ENCODE results near the gene UROD.

UROD gene

GRCh38 chr1:45007311-45007710 lies 4.7 kb upstream of the UROD start:
- no peak for TF ChIP-seq CTCF (IDR thresholded peaks at IDR 0.05; ENCODE audit: low read depth, low read length)
- H3K27me3 ChIP-seq = no peaks in the 10 kb centered on the region
- no peaks in the 10 kb centered on the region for H3K9me3 ChIP-seq
- no peaks in the 10 kb centered on the region for H3K36me3 ChIP-seq
- no peak for DNase-seq
- H3K4me1 ChIP-seq = peaks cover 3% of the 10 kb centered on the region; the same call in 1 of the 2 replicates
- H3K4me3 ChIP-seq (ENCODE audit: low read depth, low read length) = no peak overlapping the region

GRCh38 chr1:45008076-45008475 lies 4.0 kb upstream of the UROD start:
- no peaks in the 10 kb centered on the region for H3K27me3 ChIP-seq
- H3K4me1 ChIP-seq = peaks cover 3% of the 10 kb centered on the region; the same call in 1 of the 2 replicates
- DNase-seq = no peak
- no peaks in the 10 kb centered on the region for H3K36me3 ChIP-seq
- no peak for TF ChIP-seq CTCF (IDR thresholded peaks at IDR 0.05; ENCODE audit: low read depth, low read length)
- no peaks in the 10 kb centered on the region for H3K9me3 ChIP-seq
- no peak overlapping the region for H3K4me3 ChIP-seq (ENCODE audit: low read depth, low read length)

GRCh38 chr1:45008516-45008915 lies 3.5 kb upstream of the UROD start:
- no peaks in the 10 kb centered on the region for H3K27me3 ChIP-seq
- TF ChIP-seq CTCF (IDR thresholded peaks at IDR 0.05; ENCODE audit: low read depth, low read length) = no peak
- H3K9me3 ChIP-seq = no peaks in the 10 kb centered on the region
- no peak overlapping the region for H3K4me3 ChIP-seq (ENCODE audit: low read depth, low read length)
- no peaks in the 10 kb centered on the region for H3K36me3 ChIP-seq
- H3K4me1 ChIP-seq = peaks cover 3% of the 10 kb centered on the region; the same call in 1 of the 2 replicates
- DNase-seq = no peak

- H3K9me3 ChIP-seq = no peaks in the 10 kb centered on the region
- no peak overlapping the region for H3K4me3 ChIP-seq (ENCODE audit: low read depth, low read length)
- peaks cover 3% of the 10 kb centered on the region; the same call in 1 of the 2 replicates for H3K4me1 ChIP-seq
- TF ChIP-seq CTCF (IDR thresholded peaks at IDR 0.05; ENCODE audit: low read depth, low read length) = no peak
- no peaks in the 10 kb centered on the region for H3K36me3 ChIP-seq
- no peaks in the 10 kb centered on the region for H3K27me3 ChIP-seq
- DNase-seq = no peak
These were observed 2.7 kb upstream of the UROD start for GRCh38 chr1:45009296-45009865.

- no peaks in the 10 kb centered on the region for H3K36me3 ChIP-seq
- peaks cover 3% of the 10 kb centered on the region; the same call in 1 of the 2 replicates for H3K4me1 ChIP-seq
- TF ChIP-seq CTCF (IDR thresholded peaks at IDR 0.05; ENCODE audit: low read depth, low read length) = no peak
- no peaks in the 10 kb centered on the region for H3K9me3 ChIP-seq
- no peaks in the 10 kb centered on the region for H3K27me3 ChIP-seq
- H3K4me3 ChIP-seq (ENCODE audit: low read depth, low read length) = peak overlapping the region; percentile 80
- DNase-seq = no peak
These were observed 1.8 kb upstream of the UROD start for GRCh38 chr1:45009956-45010854.

Measured in BE2C (cell line).